SK-N-SH (cell line): ENCODE measurements around the gene AK2.

ENCODE experiments used
- CHD2 ChIP-seq: fragments of 150-350 bp; IDR thresholded peaks from 2 replicates; pipeline ENCODE4 v1.6.1; 2018; ENCODE audit warnings: low read length; ENCODE audit not compliant: partially characterized antibody
- CTCF ChIP-seq: fragments of 200-600 bp; sonication (generic); IDR thresholded peaks from 2 replicates; pipeline ENCODE4 v1.6.1; 2017; ENCODE audit warnings: antibody characterized with exemption, mild to moderate bottlenecking, moderate library complexity
- EP300 ChIP-seq, 2 experiments: IDR thresholded peaks; 2 replicates each; pipeline versions ENCODE4 v1.4.0 to v1.6.1; 2012; ENCODE audit warnings: borderline replicate concordance in 1 of 2, low read depth in 1 of 2, low read length in 1 of 2
- FOXM1 ChIP-seq: IDR thresholded peaks from 2 replicates; pipeline ENCODE4 v1.4.0; 2012; ENCODE audit warnings: low read depth, mild to moderate bottlenecking
- JUND ChIP-seq: IDR thresholded peaks from 2 replicates; pipeline ENCODE4 v1.4.0; 2012
- MAX ChIP-seq: IDR thresholded peaks from 2 replicates; pipeline ENCODE4 v1.4.0; 2012; ENCODE audit warnings: low read depth
- MXI1 ChIP-seq: IDR thresholded peaks from 2 replicates; pipeline ENCODE4 v1.6.1; 2012; ENCODE audit warnings: mild to moderate bottlenecking, low read depth, low read length, improper control_type of control experiment
- POLR2AphosphoS5 ChIP-seq: IDR thresholded peaks from 2 replicates; pipeline ENCODE4 v1.6.1; 2012; ENCODE audit warnings: low read depth, low read length
- REST ChIP-seq: IDR thresholded peaks from 2 replicates; pipeline ENCODE4 v1.6.1; 2012; ENCODE audit warnings: mild to moderate bottlenecking, low read depth, low read length, moderate library complexity
- RXRA ChIP-seq: IDR thresholded peaks from 2 replicates; pipeline ENCODE4 v1.4.0; 2012; ENCODE audit warnings: low read depth, mild to moderate bottlenecking, borderline replicate concordance
- SIN3A ChIP-seq: IDR thresholded peaks from 2 replicates; pipeline ENCODE4 v1.6.1; 2012; ENCODE audit warnings: low read depth, mild to moderate bottlenecking, low read length, moderate library complexity, borderline replicate concordance
- USF1 ChIP-seq: IDR thresholded peaks from 2 replicates; pipeline ENCODE4 v1.4.0; 2012; ENCODE audit warnings: low read depth, borderline replicate concordance
- YY1 ChIP-seq: IDR thresholded peaks from 2 replicates; pipeline ENCODE4 v1.4.0; 2012; ENCODE audit warnings: low read depth, mild to moderate bottlenecking
- ZBTB33 ChIP-seq: IDR thresholded peaks from 2 replicates; pipeline ENCODE4 v1.4.0; 2012; ENCODE audit warnings: low read depth, borderline replicate concordance

- no peak for TF ChIP-seq CTCF
- TF ChIP-seq EP300 (IDR thresholded peaks at IDR 0.05; ENCODE audit: borderline replicate concordance in 1 of 2, low read depth in 1 of 2, low read length in 1 of 2) = peak in 1 of 2 experiments; percentile 29; a peak in 1 of 4 replicates
- no peak for TF ChIP-seq CHD2
- TF ChIP-seq MAX = peak; percentile 44
- no peak for TF ChIP-seq YY1
- TF ChIP-seq POLR2AphosphoS5 = no peak
- TF ChIP-seq USF1 = 0 out of 2 replicates have a peak, but pooled peaks have one; percentile 7
- TF ChIP-seq SIN3A = no peak
- peak; percentile 48; the same call in 1 of the 2 replicates for TF ChIP-seq JUND
- TF ChIP-seq MXI1 = no peak
- TF ChIP-seq FOXM1 = no peak
- TF ChIP-seq REST = no peak
- no peak for TF ChIP-seq ZBTB33
- TF ChIP-seq RXRA = peak; percentile 53; the same call in 1 of the 2 replicates
These were observed 39.2 kb downstream of the AK2 start for GRCh38 chr1:32997381-32997891.
